Glutamatergic neuron (in vitro differentiated cells): ENCODE results near the gene UBAC1. TPM values are rescaled to one million over a fixed set of nuclear protein-coding genes. Genes with fewer than 3 reads are reported as not detected.
A peak's percentile ranks its signal among the peaks of the same experiment; 100 is the strongest.

Experiments used
- DNase-seq: peaks from one replicate; pipeline ENCODE4 v3.0.0; 2022
- H3K27ac Mint-ChIP-seq: one replicate; pipeline ENCODE4 v1.8.0; 2020; ENCODE audit warnings: mild to moderate bottlenecking, mixed read lengths, inconsistent platforms; ENCODE audit not compliant: unreplicated experiment
- H3K27me3 Mint-ChIP-seq: one replicate; pipeline ENCODE4 v1.8.0; 2020; ENCODE audit warnings: mild to moderate bottlenecking, moderate library complexity, mixed read lengths, inconsistent platforms; ENCODE audit not compliant: unreplicated experiment
- H3K36me3 Mint-ChIP-seq: one replicate; pipeline ENCODE4 v1.8.0; 2020; ENCODE audit warnings: mild to moderate bottlenecking, mixed read lengths, inconsistent platforms; ENCODE audit not compliant: unreplicated experiment
- H3K4me1 Mint-ChIP-seq: one replicate; pipeline ENCODE4 v1.8.0; 2020; ENCODE audit warnings: mild to moderate bottlenecking, low read depth, mixed read lengths, inconsistent platforms; ENCODE audit not compliant: unreplicated experiment
- H3K4me3 Mint-ChIP-seq: one replicate; pipeline ENCODE4 v1.8.0; 2020; ENCODE audit warnings: mild to moderate bottlenecking, mixed read lengths, inconsistent platforms; ENCODE audit not compliant: unreplicated experiment
- H3K9me3 Mint-ChIP-seq: one replicate; pipeline ENCODE4 v1.8.0; 2020; ENCODE audit warnings: mild to moderate bottlenecking, moderate library complexity, mixed read lengths, inconsistent platforms; ENCODE audit not compliant: unreplicated experiment
- CTCF ChIP-seq: fragments of 200-600 bp; sonication (generic); IDR thresholded peaks from one replicate; pipeline ENCODE4 v1.5.0; 2021; ENCODE audit not compliant: partially characterized antibody, unreplicated experiment
- total RNA-seq: library from RNA; stranded (reverse); fragmentation: NEBNext Ultra II Directional; extraction: Animal tissue kit (Norgen Biotek cat#: 25700); gene quantifications from one replicate; pipeline ENCODE4 v1.2.1, GENCODE V29; 2021; ENCODE audit not compliant: unreplicated experiment

Gene UBAC1
- total RNA-seq, 1 donor from 2014 or later = 48.4 TPM

GRCh38 chr9:135885100-135885853, 75.9 kb downstream of the UBAC1 start:
- Mint-ChIP-seq H3K27me3 (peaks cover 9% of the 10 kb centered on the region), H3K27ac (peak overlapping the region; percentile 24), H3K4me1 (peaks cover 82% of the 10 kb centered on the region), H3K9me3 (peaks cover 16% of the 10 kb centered on the region), H3K36me3 (no peaks in the 10 kb centered on the region), H3K4me3 (peak overlapping the region; percentile 72)
- DNase-seq = no peak
- no peak for TF ChIP-seq CTCF

- Mint-ChIP-seq H3K4me3 (peak overlapping the region; percentile 41), H3K4me1 (peaks cover 85% of the 10 kb centered on the region)
- no peak for TF ChIP-seq CTCF
These were observed 76.7 kb downstream of the UBAC1 start for GRCh38 chr9:135884328-135885035.

GRCh38 chr9:135883410-135884089, 77.6 kb downstream of the UBAC1 start:
- H3K4me1 Mint-ChIP-seq = peaks cover 86% of the 10 kb centered on the region
- H3K27ac Mint-ChIP-seq = peak overlapping the region; percentile 80
- no peak for TF ChIP-seq CTCF
- H3K4me3 Mint-ChIP-seq = peak overlapping the region; percentile 51
- no peaks in the 10 kb centered on the region for H3K36me3 Mint-ChIP-seq
- H3K27me3 Mint-ChIP-seq = peaks cover 13% of the 10 kb centered on the region
- H3K9me3 Mint-ChIP-seq = peaks cover 20% of the 10 kb centered on the region
- DNase-seq = no peak

More at GRCh38 chr9:135884328-135885035, 76.7 kb downstream of the UBAC1 start:
- H3K36me3 Mint-ChIP-seq = no peaks in the 10 kb centered on the region
- peaks cover 9% of the 10 kb centered on the region for H3K27me3 Mint-ChIP-seq
- H3K27ac Mint-ChIP-seq = no peak overlapping the region
- peaks cover 20% of the 10 kb centered on the region for H3K9me3 Mint-ChIP-seq
- DNase-seq = no peak

Other genes with a start within 250 kb of the UBAC1 start
- 150 TPM for gene CAMSAP1, start 53.8 kb downstream of the UBAC1 start, total RNA-seq
- 3.9 TPM for gene NACC2, start 133.9 kb upstream of the UBAC1 start, total RNA-seq
- 16.0 TPM for gene TMEM250, start 157.5 kb upstream of the UBAC1 start, total RNA-seq
- 0.81 TPM for gene LHX3, start 243.8 kb upstream of the UBAC1 start, total RNA-seq